ENCODE data around the gene NRAS. TPM values are rescaled to one million over a fixed set of nuclear protein-coding genes. Genes with fewer than 3 reads are reported as not detected.

NRAS gene
- polyA plus RNA-seq, 1 donor (not counting 4 experiments of a cell fraction or from before 2014, with no cell fraction given), result 49.5 TPM

DNA sequence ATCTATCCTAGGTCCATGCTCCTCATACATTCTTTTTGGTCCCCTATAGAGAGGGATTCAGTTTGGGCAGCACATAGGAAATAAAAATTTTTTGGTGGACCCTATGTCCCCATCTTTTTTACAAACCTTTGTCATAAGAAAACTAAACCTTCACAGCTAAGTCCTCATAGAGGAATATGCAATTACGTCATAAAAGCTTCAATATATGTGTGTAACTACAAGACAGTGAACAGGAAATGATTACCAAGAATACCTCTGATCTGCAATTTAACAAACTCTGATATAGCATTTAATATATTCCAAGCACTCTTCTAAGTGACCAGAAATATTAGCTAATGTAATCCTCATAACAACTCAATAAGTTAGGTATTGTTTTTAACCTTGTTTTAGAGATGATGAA is 40.5 kb downstream of the NRAS start:
- Histone ChIP-seq H2AFZ (ENCODE audit: control insufficient read depth, low read length) (no peak overlapping the region), H4K20me1 (ENCODE audit: control insufficient read depth, extremely low read depth, insufficient read depth, low read length) (no peaks in the 10 kb centered on the region), H3K4me3 (ENCODE audit: control insufficient read depth in 2 of 3, extremely low read depth in 1 of 3, insufficient read depth in 2 of 3, low read depth in 1 of 3, low read length in 3 of 3) (no peak overlapping the region), H3K79me2 (ENCODE audit: control insufficient read depth, insufficient read depth, low read length) (no peaks in the 10 kb centered on the region), H3K4me2 (ENCODE audit: control insufficient read depth, extremely low read depth, insufficient read depth, low read depth, low read length) (no peak overlapping the region), H3K4me1 (ENCODE audit: control insufficient read depth, extremely low read depth, insufficient read depth, low read length) (peaks cover 7% of the 10 kb centered on the region), H3K9me3 (ENCODE audit: control insufficient read depth, low read depth, low read length) (no peaks in the 10 kb centered on the region), H3K27ac (ENCODE audit: control insufficient read depth, insufficient read depth, low read length) (no peak overlapping the region), H3K9ac (ENCODE audit: control insufficient read depth, extremely low read depth, insufficient read depth, low read length) (no peak overlapping the region), H3K36me3 (ENCODE audit: control insufficient read depth in 2 of 2, extremely low read depth in 1 of 2, insufficient read depth in 2 of 2, low read length in 2 of 2) (no peaks in the 10 kb centered on the region), H3K27me3 (ENCODE audit: control insufficient read depth, extremely low read depth, insufficient read depth, low read length) (no peaks in the 10 kb centered on the region), H3K9me1 (ENCODE audit: control insufficient read depth, extremely low read depth, insufficient read depth, low read length) (no peaks in the 10 kb centered on the region)
- dilution Hi-C loops (cut with MboI; ENCODE audit: extremely low pct_ligation_motif_present, low sequenced_read_pairs), result no loop called here
- DNase-seq (ENCODE audit: low read depth, low spot score) (no peak), FAIRE-seq (no peak)
- TF ChIP-seq, protein P1, sequence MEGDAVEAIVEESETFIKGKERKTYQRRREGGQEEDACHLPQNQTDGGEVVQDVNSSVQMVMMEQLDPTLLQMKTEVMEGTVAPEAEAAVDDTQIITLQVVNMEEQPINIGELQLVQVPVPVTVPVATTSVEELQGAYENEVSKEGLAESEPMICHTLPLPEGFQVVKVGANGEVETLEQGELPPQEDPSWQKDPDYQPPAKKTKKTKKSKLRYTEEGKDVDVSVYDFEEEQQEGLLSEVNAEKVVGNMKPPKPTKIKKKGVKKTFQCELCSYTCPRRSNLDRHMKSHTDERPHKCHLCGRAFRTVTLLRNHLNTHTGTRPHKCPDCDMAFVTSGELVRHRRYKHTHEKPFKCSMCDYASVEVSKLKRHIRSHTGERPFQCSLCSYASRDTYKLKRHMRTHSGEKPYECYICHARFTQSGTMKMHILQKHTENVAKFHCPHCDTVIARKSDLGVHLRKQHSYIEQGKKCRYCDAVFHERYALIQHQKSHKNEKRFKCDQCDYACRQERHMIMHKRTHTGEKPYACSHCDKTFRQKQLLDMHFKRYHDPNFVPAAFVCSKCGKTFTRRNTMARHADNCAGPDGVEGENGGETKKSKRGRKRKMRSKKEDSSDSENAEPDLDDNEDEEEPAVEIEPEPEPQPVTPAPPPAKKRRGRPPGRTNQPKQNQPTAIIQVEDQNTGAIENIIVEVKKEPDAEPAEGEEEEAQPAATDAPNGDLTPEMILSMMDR (optimal IDR thresholded peaks at IDR 0.05 in 1 of 3, IDR thresholded peaks at IDR 0.05 in 1 of 3, conservative IDR thresholded peaks at IDR 0.05 in 1 of 3; ENCODE audit: extremely low read depth in 1 of 3, insufficient read depth in 2 of 3, low read length in 3 of 3), result no peak
- TF ChIP-seq EZH2 (IDR thresholded peaks at IDR 0.05; ENCODE audit: low read length), result no peak

DNA sequence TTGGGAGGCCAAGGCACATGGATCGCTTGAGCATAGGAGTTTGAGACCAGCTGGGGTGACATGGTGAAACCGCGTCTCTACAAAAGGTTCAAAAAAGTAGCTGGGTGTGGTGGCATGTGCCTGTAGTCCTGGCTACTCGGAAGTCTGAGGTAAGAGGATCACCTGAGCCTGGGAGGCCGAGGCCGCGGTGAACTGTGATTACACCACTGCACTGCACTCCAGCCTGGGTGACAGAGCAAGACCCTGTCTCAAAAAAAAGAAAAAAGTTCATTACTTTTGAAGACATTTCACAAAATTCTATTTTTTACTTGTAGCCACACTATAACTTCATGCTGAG is 44.7 kb downstream of the NRAS start:
- dilution Hi-C loops (cut with MboI; ENCODE audit: extremely low pct_ligation_motif_present, low sequenced_read_pairs), result no loop called here

More for the DNA sequence above, 44.7 kb downstream of the NRAS start:
- peak overlapping the region; percentile 100 for H3K9ac ChIP-seq (ENCODE audit: control insufficient read depth, extremely low read depth, insufficient read depth, low read length)
- DNase-seq (ENCODE audit: low read depth, low spot score), result no peak
- peak overlapping the region in 2 of 3 experiments; percentile 41 to 47 for H3K4me3 ChIP-seq (ENCODE audit: control insufficient read depth in 2 of 3, extremely low read depth in 1 of 3, insufficient read depth in 2 of 3, low read depth in 1 of 3, low read length in 3 of 3)
- peaks cover 23% of the 10 kb centered on the region for H3K79me2 ChIP-seq (ENCODE audit: control insufficient read depth, insufficient read depth, low read length)
- TF ChIP-seq, protein P1 (optimal IDR thresholded peaks at IDR 0.05 in 1 of 3, IDR thresholded peaks at IDR 0.05 in 1 of 3, conservative IDR thresholded peaks at IDR 0.05 in 1 of 3; ENCODE audit: extremely low read depth in 1 of 3, insufficient read depth in 2 of 3, low read length in 3 of 3), result no peak
- no peak for TF ChIP-seq EZH2 (IDR thresholded peaks at IDR 0.05; ENCODE audit: low read length)
- H3K36me3 ChIP-seq (ENCODE audit: control insufficient read depth in 2 of 2, extremely low read depth in 1 of 2, insufficient read depth in 2 of 2, low read length in 2 of 2), result no peaks in the 10 kb centered on the region
- FAIRE-seq, result no peak
- H2AFZ ChIP-seq (ENCODE audit: control insufficient read depth, low read length), result peak overlapping the region; percentile 91
- no peaks in the 10 kb centered on the region for H3K9me3 ChIP-seq (ENCODE audit: control insufficient read depth, low read depth, low read length)
- H3K4me1 ChIP-seq (ENCODE audit: control insufficient read depth, extremely low read depth, insufficient read depth, low read length), result peaks cover 17% of the 10 kb centered on the region
- H4K20me1 ChIP-seq (ENCODE audit: control insufficient read depth, extremely low read depth, insufficient read depth, low read length), result no peaks in the 10 kb centered on the region
- peak overlapping the region; percentile 100 for H3K27ac ChIP-seq (ENCODE audit: control insufficient read depth, insufficient read depth, low read length)
- H3K27me3 ChIP-seq (ENCODE audit: control insufficient read depth, extremely low read depth, insufficient read depth, low read length), result no peaks in the 10 kb centered on the region
- H3K9me1 ChIP-seq (ENCODE audit: control insufficient read depth, extremely low read depth, insufficient read depth, low read length), result no peaks in the 10 kb centered on the region
- H3K4me2 ChIP-seq (ENCODE audit: control insufficient read depth, extremely low read depth, insufficient read depth, low read depth, low read length), result peak overlapping the region; percentile 88
